Astrocyte of the cerebellum (primary cell): Measurements from ENCODE around the gene FSTL4.

Experiments used
- DNase-seq: peaks from one replicate; pipeline ENCODE4 v3.0.0-alpha.2; 2011; ENCODE audit warnings: low read depth
- H3K4me3 ChIP-seq: 2 replicates; pipeline ENCODE4 v1.5.1; 2011; ENCODE audit warnings: mild to moderate bottlenecking, low read depth, low read length, moderate library complexity
- CTCF ChIP-seq: IDR thresholded peaks from 2 replicates; pipeline ENCODE4 v1.5.1; 2012; ENCODE audit warnings: low read length, low read depth, moderate library complexity, mild to moderate bottlenecking; ENCODE audit errors: missing control alignments
- in situ Hi-C: cut with HindIII; loops from 2 replicates; pipeline ENCODE4 v1.10.0; 2017; ENCODE audit warnings: low sequenced_read_pairs

Gene FSTL4

GRCh38 chr5:133403741-133404364 lies 208.5 kb downstream of the FSTL4 start:
- in situ Hi-C loops, result no loop called here
- no peak overlapping the region for H3K4me3 ChIP-seq
- no peak for TF ChIP-seq CTCF
- no peak for DNase-seq

- no peak for DNase-seq
- no peak for TF ChIP-seq CTCF
- H3K4me3 ChIP-seq, result no peak overlapping the region
- in situ Hi-C loops, result no loop called here
Measured at GRCh38 chr5:133402775-133403174, 209.6 kb downstream of the FSTL4 start.

- TF ChIP-seq CTCF, result no peak
- DNase-seq, result no peak
- in situ Hi-C loops, result no loop called here
- no peak overlapping the region for H3K4me3 ChIP-seq
Measured at GRCh38 chr5:133401731-133402347, 210.5 kb downstream of the FSTL4 start.

- in situ Hi-C loops, result no loop called here
- no peak overlapping the region for H3K4me3 ChIP-seq
- no peak for TF ChIP-seq CTCF
- no peak for DNase-seq
Measured at GRCh38 chr5:133400831-133401351, 211.4 kb downstream of the FSTL4 start.

- TF ChIP-seq CTCF, result no peak
- in situ Hi-C loops, result no loop called here
- no peak for DNase-seq
- no peak overlapping the region for H3K4me3 ChIP-seq
Measured at GRCh38 chr5:133400120-133400519, 212.2 kb downstream of the FSTL4 start.

GRCh38 chr5:133399247-133399891 lies 213.0 kb downstream of the FSTL4 start:
- in situ Hi-C loops, result no loop called here

More at GRCh38 chr5:133399247-133399891, 213.0 kb downstream of the FSTL4 start:
- no peak for TF ChIP-seq CTCF
- H3K4me3 ChIP-seq, result no peak overlapping the region
- no peak for DNase-seq
